Ovary (tissue), 3 donors: ENCODE results near the gene ACYP2.

Source experiments
- CTCF ChIP-seq, 3 donors: fragments of 450-650 bp in 2 of 3; fragments of 200-600 bp in 1 of 3; IDR thresholded peaks; one replicate each; pipeline versions ENCODE4 v1.5.1 to v1.8.0; 2016 to 2022; ENCODE audit warnings: antibody characterized with exemption in 3 of 3, mild to moderate bottlenecking in 1 of 3
- POLR2A ChIP-seq: fragments of 450-650 bp; IDR thresholded peaks from one replicate; pipeline ENCODE4 v1.6.1; 2017; ENCODE audit warnings: antibody characterized with exemption, mild to moderate bottlenecking, moderate library complexity
- donor health status: DM: no; HTN: no; CAD: no.

- no peak for TF ChIP-seq CTCF (IDR thresholded peaks at IDR 0.05)
- TF ChIP-seq POLR2A: no peak
Measured at GRCh38 chr2:54213082-54213481, 97.7 kb downstream of the ACYP2 start.
